HG03521 (cell line): Measurements from ENCODE around the gene MKNK1.

Source experiments
- ATAC-seq: cut with Tn5 transposase; IDR thresholded peaks from one replicate; pipeline ENCODE4 v1.9.1; 2021; ENCODE audit warnings: mild to moderate bottlenecking, moderate library complexity; ENCODE audit not compliant: unreplicated experiment

MKNK1 gene

GRCh38 chr1:46544561-46545240 lies 59.4 kb downstream of the MKNK1 start:
- no peak for ATAC-seq

- no peak for ATAC-seq
Observed at GRCh38 chr1:46543761-46544560, 60.1 kb downstream of the MKNK1 start.

GRCh38 chr1:46543382-46543760 lies 60.7 kb downstream of the MKNK1 start:
- no peak for ATAC-seq

DNA sequence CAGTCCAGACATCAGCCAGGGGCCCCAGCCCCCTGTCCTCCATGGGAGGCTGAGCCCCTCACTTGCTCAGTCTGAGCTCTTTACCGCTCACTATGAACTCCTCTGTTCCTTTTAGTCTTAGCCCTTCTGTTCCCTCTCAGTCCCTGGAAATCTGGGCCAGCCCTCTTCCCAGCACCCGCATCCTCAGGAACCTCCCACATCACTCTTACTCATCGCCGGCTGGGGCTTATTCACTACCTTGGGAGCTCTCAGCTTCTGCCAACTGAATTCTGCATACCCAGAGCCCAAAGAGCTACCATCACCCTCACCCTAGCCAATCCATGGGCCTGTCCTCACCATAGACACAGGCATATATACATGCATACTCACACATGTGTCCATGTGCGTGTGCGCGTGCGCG lies 64.1 kb downstream of the MKNK1 start:
- ATAC-seq = no peak

DNA sequence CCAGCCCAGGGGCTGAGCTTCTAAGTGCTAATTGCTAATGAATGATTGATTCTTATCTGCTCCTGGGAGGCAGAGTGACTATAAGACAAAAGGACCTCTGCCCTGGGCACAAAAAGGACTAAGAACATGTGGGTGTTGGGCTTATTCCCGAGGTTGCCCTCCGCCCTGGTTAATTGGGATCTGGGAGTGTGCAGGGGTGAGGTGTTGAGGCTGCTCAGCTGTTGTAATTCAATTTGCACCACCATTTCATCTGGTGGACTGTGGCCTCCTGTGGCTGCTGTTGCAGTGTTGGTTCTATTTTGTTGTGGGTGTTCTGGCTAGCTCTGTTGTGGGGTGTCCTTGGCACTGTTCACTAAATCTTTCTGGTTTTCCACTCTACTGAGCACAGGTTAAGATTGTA lies 65.9 kb downstream of the MKNK1 start:
- ATAC-seq = no peak

DNA sequence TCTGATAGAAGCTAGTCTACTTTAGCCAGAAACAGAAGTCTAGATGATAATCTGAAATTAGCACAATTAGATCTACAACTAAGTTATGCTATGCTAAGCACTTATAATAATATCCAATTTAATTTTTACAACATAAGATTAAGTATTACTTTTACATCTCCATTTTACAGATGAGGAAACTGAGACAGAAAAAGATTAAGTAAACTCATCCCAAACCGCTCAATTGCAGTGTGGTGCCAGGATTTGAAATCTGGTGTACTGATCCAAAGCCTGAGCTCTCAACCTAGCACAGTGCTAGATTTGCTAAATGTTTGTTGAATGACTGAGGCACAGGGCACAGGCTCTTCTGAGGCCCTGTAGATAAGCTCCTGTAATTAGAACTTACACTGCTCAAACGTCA lies 66.4 kb downstream of the MKNK1 start:
- no peak for ATAC-seq

DNA sequence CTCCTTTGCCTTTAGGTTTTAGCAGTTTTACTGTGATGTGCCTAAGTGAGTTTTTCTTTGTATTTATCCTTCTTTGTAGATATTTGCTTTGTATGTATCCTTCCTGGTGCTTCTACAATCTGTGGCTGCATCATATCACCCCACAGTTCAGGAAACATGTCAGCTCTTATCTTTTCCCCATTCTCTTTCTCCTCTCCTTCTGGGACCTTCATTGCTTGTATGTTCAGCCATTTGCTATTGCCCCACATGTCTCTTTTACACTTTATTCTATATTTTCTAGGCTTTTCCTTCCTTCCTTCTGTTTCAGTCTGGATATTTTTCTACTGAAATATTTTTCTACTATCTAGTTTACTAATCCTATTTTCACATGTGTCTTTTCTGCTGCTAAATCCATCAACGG lies 67.5 kb downstream of the MKNK1 start:
- ATAC-seq = no peak

DNA sequence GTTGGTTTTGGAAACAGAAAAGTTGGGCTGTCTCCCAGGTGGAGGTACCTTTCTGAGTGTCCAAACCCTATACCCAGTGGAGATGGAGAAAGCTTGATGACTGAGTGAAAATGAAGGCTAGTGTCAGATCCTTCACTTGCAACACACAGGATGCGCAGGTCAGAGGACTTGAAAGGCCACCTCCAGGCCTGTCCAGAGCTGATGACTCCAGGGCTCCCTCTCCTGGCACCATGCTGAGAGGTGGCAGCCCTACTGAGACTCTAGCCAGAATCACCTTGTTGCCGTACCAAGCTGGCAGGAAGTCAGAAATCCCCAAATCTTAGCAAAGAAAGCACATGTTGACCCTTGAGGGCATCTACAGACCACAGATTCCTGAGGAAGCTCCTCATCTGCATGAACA lies 69.0 kb downstream of the MKNK1 start:
- no peak for ATAC-seq

DNA sequence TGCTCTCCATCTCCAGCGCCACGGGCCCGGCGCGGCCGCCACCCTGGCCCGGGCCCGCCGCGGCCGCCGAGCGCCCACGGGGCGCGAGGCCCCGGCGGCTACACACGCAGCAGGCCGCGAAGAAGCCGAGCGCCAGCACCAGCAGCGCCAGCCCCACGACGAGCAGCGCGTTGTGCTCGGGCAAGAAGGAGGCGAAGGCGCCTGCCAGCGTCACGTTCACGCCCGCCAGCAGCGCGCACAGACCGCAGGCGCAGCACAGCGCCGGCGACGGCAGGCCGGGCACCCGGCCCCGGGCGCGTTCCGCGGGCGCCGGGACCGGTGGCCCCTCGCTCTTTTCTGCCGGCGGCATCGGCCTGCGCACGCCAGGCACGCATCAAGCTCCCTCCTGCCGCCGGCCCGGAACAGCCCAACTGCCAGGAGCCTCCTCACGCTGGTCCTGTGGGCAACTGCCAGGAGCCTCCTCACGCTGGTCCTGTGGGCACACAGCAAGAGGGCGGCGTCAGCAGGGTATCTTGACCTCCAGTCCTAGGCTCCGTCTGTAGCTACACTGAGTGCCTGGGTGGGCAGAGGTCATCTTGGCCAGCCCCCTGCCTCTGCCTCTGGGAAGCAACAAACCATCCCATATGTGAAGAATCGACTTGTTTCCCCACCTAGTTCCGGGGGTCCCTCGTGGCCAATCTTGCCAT lies 70.7 kb downstream of the MKNK1 start:
- ATAC-seq = no peak

- ATAC-seq = peak; percentile 56
Observed at GRCh38 chr1:46532498-46533178, 71.4 kb downstream of the MKNK1 start.

GRCh38 chr1:46532095-46532494 lies 72.0 kb downstream of the MKNK1 start:
- ATAC-seq = no peak

GRCh38 chr1:46530791-46531409 lies 73.2 kb downstream of the MKNK1 start:
- no peak for ATAC-seq

GRCh38 chr1:46530311-46530710 lies 73.8 kb downstream of the MKNK1 start:
- ATAC-seq = no peak

DNA sequence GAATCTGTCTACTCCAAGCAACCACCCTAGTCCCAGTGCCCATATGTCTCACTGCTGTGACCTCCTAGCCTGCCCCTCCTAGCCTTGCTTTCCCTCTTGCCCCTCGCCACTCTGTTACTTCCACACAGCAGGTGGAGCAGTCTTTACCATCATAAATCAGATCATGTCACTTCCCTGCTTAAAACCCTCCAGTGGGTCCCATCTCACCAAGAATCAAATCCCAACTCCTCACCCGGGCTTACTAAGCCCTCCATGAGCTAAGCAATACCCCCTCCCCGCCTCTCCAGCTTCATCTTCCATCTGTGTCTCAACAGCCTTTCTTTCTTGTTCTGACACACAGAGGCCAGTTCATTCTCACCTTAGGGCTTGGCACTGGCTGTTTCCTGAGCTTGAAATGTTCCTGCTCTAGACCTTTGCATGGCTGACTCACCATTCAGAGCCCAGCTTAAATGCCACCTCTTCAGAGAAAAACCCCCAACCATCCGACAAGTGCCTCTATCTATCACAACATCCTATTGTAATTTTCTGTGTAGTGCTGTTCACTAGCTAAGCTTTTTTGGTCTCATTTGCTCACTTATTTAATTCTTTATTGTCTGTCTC lies 74.9 kb downstream of the MKNK1 start:
- no peak for ATAC-seq

DNA sequence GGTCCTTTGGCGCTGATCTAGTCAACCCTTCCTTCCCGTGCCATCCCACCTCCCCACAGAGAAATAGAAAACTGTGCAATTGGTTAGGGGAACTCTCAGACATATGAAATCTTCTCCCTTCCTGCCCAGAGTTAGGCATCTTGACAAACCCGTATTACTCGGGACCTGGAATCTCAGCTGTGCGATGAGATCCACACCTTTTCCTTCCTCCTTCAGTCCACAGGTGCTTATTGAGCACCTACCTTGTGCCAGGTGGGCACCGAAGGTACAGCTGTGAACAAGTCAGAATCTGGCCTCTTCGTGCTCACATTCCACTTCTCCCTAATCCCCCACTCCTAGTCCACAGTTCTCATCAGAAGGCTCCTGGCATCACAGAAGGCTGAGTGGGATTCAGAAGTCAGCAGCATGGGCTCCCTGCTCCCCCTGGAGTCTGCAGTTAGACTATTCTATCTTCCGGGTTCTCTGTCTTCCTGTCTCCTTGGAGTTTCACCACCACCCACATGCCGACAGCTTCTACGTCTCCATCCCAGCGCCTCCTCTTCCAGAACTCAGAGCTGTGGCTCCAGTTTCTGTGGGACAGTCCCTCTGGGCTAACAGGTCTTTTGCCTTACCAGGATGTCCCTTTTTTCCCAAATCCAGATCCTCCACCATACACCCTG lies 75.6 kb downstream of the MKNK1 start:
- ATAC-seq = no peak

DNA sequence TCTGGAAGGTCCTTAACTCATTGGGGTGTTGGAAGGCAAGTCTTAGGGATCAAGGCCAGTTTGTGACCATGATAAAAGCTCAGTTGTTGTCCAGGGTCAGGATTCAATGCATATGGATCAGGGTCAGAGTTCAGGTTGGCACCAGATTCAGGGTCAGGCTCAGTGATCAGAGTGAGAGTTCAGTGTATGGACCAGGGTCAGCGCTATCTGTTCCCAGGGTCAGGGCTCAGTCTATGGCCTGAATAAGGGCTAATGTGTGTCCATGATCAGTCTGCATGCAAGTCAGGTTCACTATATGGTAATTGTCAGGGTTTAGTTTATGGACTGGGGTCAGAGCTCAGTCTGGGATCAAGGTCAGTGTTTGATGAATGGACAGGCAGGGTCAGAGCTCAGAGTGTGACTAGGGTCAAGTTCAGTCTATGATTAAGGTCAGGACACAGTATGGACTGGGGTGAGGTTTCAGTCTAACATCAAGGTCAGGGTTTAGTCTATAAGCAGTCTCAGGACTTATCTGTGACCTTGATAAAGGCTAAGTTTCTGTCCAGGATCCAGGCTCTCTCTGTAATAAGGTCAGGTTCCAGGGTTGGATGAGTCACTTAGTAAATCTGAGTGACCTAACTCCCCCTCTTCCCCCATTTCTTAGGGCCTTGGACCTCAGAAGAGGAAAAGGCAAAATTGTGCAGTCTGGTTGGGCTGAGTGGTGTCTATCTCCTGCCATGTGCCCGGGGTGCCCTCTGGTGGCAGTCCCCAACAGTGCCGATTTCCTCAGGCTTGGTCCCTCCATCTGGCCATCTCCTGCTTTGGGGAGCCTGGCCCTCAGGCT lies 76.4 kb downstream of the MKNK1 start:
- no peak for ATAC-seq

DNA sequence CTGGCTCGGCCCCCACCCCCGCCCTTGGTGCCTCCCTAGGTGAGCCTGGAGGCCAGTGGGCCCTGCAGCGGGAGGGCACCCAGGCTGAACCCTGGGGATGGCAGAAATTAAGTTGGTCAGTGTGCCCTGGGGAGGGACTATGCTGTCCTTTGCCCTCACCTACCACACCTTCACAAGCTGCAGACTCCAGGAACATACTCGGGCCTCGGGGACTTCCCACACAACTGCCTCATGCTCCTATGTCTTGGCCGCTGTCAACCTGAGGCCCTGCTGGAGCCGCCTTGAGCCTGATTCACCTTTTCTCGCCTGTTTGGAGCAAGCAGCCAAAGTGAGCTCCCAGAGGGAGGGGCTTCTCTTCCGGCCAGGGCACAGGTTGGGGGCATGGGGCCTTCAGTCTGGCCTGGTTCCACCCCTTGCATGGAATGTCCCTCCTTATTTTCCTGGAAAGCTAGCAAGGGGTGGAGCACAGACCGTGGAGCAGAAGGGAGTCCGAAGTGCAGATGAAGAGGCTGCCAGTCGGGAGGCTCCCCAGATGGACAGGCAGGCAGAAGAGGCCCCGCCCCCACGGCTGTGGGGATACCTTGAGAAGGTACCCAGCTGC lies 77.3 kb downstream of the MKNK1 start:
- no peak for ATAC-seq

DNA sequence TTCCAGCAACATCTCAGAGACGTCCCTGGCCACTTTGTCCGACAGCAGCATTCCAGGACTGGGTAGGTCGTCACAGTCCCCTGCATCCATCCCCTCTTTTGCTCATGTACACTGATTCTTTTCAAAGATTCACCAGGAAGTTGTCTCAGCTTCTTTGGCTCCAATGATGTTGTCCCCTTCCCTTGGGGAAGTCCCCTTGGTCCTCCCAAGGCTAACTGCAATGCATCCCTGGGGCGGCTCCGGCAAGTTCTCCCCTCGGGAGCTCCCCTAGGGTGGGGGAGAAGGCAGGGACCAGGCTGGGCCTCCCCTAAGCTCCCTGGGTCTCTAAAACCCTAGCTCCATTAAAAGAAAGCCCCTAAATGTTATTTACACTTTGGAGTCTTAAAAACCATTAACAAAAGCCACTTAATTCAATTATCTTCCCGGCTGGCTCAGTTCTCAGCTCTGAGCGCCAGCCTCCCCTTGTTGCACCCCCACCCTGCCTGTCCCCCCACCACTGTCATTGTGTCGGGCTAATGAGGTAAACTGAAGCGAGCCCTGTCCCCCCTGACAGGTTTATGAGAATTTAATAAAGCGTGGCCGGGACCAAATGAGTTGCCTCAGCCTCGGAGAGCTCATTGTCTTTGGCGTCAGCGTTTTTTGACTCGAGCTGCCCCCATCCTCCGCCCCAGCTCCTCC lies 77.9 kb downstream of the MKNK1 start:
- ATAC-seq = no peak
